Measurements from ENCODE around the gene CASZ1. TPM values are rescaled to one million over a fixed set of nuclear protein-coding genes. Genes with fewer than 3 reads are reported as not detected.

The CASZ1 gene
- total RNA-seq, 1 donor from 2014 or later: 26.1 TPM

- H3K27ac ChIP-seq (ENCODE audit: low read depth, low read length): no peak overlapping the region
Observed at GRCh38 chr1:10741696-10742095, 54.8 kb downstream of the CASZ1 start.

GRCh38 chr1:10740123-10740522, 56.3 kb downstream of the CASZ1 start:
- no peaks in the 10 kb centered on the region for H3K9me3 ChIP-seq (ENCODE audit: control insufficient read depth in 3 of 3, low read length in 3 of 3)
- H3K4me1 ChIP-seq (ENCODE audit: control insufficient read depth in 3 of 3, insufficient read depth in 3 of 3, low read length in 3 of 3): peaks cover 50 to 67% (median 64%) of the 10 kb centered on the region in 3 donors
- no peak overlapping the region for H3K27ac ChIP-seq (ENCODE audit: low read depth, low read length)
- no peaks in the 10 kb centered on the region for H3K36me3 ChIP-seq (ENCODE audit: control insufficient read depth in 3 of 3, insufficient read depth in 3 of 3, low read length in 3 of 3)
- H3K4me3 ChIP-seq (ENCODE audit: low read length in 3 of 3): no peak overlapping the region
- H3K27me3 ChIP-seq (ENCODE audit: control insufficient read depth in 3 of 3, insufficient read depth in 3 of 3, low read length in 3 of 3): no peaks in the 10 kb centered on the region
- no peak overlapping the region for H3K9ac ChIP-seq (ENCODE audit: low read depth in 1 of 3, low read length in 3 of 3)

More at GRCh38 chr1:10741696-10742095, 54.8 kb downstream of the CASZ1 start:
- H3K4me1 ChIP-seq (ENCODE audit: control insufficient read depth in 3 of 3, insufficient read depth in 3 of 3, low read length in 3 of 3): peaks cover 51 to 67% (median 64%) of the 10 kb centered on the region in 3 donors
- H3K27me3 ChIP-seq (ENCODE audit: control insufficient read depth in 3 of 3, insufficient read depth in 3 of 3, low read length in 3 of 3): no peaks in the 10 kb centered on the region
- H3K9me3 ChIP-seq (ENCODE audit: control insufficient read depth in 3 of 3, low read length in 3 of 3): no peaks in the 10 kb centered on the region
- H3K9ac ChIP-seq (ENCODE audit: low read depth in 1 of 3, low read length in 3 of 3): no peak overlapping the region
- H3K36me3 ChIP-seq (ENCODE audit: control insufficient read depth in 3 of 3, insufficient read depth in 3 of 3, low read length in 3 of 3): no peaks in the 10 kb centered on the region
- no peak overlapping the region for H3K4me3 ChIP-seq (ENCODE audit: low read length in 3 of 3)

GRCh38 chr1:10739589-10739988, 56.9 kb downstream of the CASZ1 start:
- Histone ChIP-seq H3K4me1 (ENCODE audit: control insufficient read depth in 3 of 3, insufficient read depth in 3 of 3, low read length in 3 of 3) (peaks cover 51 to 67% (median 64%) of the 10 kb centered on the region in 3 donors), H3K9me3 (ENCODE audit: control insufficient read depth in 3 of 3, low read length in 3 of 3) (no peaks in the 10 kb centered on the region), H3K27ac (ENCODE audit: low read depth, low read length) (no peak overlapping the region), H3K27me3 (ENCODE audit: control insufficient read depth in 3 of 3, insufficient read depth in 3 of 3, low read length in 3 of 3) (no peaks in the 10 kb centered on the region), H3K36me3 (ENCODE audit: control insufficient read depth in 3 of 3, insufficient read depth in 3 of 3, low read length in 3 of 3) (no peaks in the 10 kb centered on the region), H3K4me3 (ENCODE audit: low read length in 3 of 3) (no peak overlapping the region), H3K9ac (ENCODE audit: low read depth in 1 of 3, low read length in 3 of 3) (peak overlapping the region in 1 of 3 donors; percentile 50)

- no peak overlapping the region for H3K27ac ChIP-seq (ENCODE audit: low read depth, low read length)
- no peaks in the 10 kb centered on the region for H3K36me3 ChIP-seq (ENCODE audit: control insufficient read depth in 3 of 3, insufficient read depth in 3 of 3, low read length in 3 of 3)
- H3K9me3 ChIP-seq (ENCODE audit: control insufficient read depth in 3 of 3, low read length in 3 of 3): no peaks in the 10 kb centered on the region
- H3K27me3 ChIP-seq (ENCODE audit: control insufficient read depth in 3 of 3, insufficient read depth in 3 of 3, low read length in 3 of 3): no peaks in the 10 kb centered on the region
- H3K4me1 ChIP-seq (ENCODE audit: control insufficient read depth in 3 of 3, insufficient read depth in 3 of 3, low read length in 3 of 3): peaks cover 52 to 71% (median 67%) of the 10 kb centered on the region in 3 donors
- H3K4me3 ChIP-seq (ENCODE audit: low read length in 3 of 3): no peak overlapping the region
- H3K9ac ChIP-seq (ENCODE audit: low read depth in 1 of 3, low read length in 3 of 3): peak overlapping the region in 1 of 3 donors; percentile 45
Observed at GRCh38 chr1:10738061-10739058, 58.1 kb downstream of the CASZ1 start.

GRCh38 chr1:10737651-10738050, 58.8 kb downstream of the CASZ1 start:
- H3K4me1 ChIP-seq (ENCODE audit: control insufficient read depth in 3 of 3, insufficient read depth in 3 of 3, low read length in 3 of 3): peaks cover 48 to 78% (median 65%) of the 10 kb centered on the region in 3 donors
- H3K4me3 ChIP-seq (ENCODE audit: low read length in 3 of 3): no peak overlapping the region
- H3K36me3 ChIP-seq (ENCODE audit: control insufficient read depth in 3 of 3, insufficient read depth in 3 of 3, low read length in 3 of 3): no peaks in the 10 kb centered on the region
- H3K27ac ChIP-seq (ENCODE audit: low read depth, low read length): no peak overlapping the region
- no peaks in the 10 kb centered on the region for H3K27me3 ChIP-seq (ENCODE audit: control insufficient read depth in 3 of 3, insufficient read depth in 3 of 3, low read length in 3 of 3)
- H3K9ac ChIP-seq (ENCODE audit: low read depth in 1 of 3, low read length in 3 of 3): peak overlapping the region in 1 of 3 donors; percentile 50
- H3K9me3 ChIP-seq (ENCODE audit: control insufficient read depth in 3 of 3, low read length in 3 of 3): no peaks in the 10 kb centered on the region

- H3K27ac ChIP-seq (ENCODE audit: low read depth, low read length): peak overlapping the region; percentile 75
- H3K4me3 ChIP-seq (ENCODE audit: low read length in 3 of 3): peak overlapping the region in 1 of 3 donors; percentile 7
- peaks cover 48 to 81% (median 63%) of the 10 kb centered on the region in 3 donors for H3K4me1 ChIP-seq (ENCODE audit: control insufficient read depth in 3 of 3, insufficient read depth in 3 of 3, low read length in 3 of 3)
Observed at GRCh38 chr1:10736634-10737586, 59.5 kb downstream of the CASZ1 start.

GRCh38 chr1:10735563-10736305, 60.7 kb downstream of the CASZ1 start:
- Histone ChIP-seq H3K27ac (ENCODE audit: low read depth, low read length) (peak overlapping the region; percentile 75), H3K9ac (ENCODE audit: low read depth in 1 of 3, low read length in 3 of 3) (peak overlapping the region; percentile 3 to 72 (median 45)), H3K4me1 (ENCODE audit: control insufficient read depth in 3 of 3, insufficient read depth in 3 of 3, low read length in 3 of 3) (peaks cover 48 to 77% (median 62%) of the 10 kb centered on the region in 3 donors), H3K27me3 (ENCODE audit: control insufficient read depth in 3 of 3, insufficient read depth in 3 of 3, low read length in 3 of 3) (no peaks in the 10 kb centered on the region), H3K36me3 (ENCODE audit: control insufficient read depth in 3 of 3, insufficient read depth in 3 of 3, low read length in 3 of 3) (no peaks in the 10 kb centered on the region), H3K9me3 (ENCODE audit: control insufficient read depth in 3 of 3, low read length in 3 of 3) (no peaks in the 10 kb centered on the region), H3K4me3 (ENCODE audit: low read length in 3 of 3) (peak overlapping the region in 1 of 3 donors; percentile 29)

More at GRCh38 chr1:10736634-10737586, 59.5 kb downstream of the CASZ1 start:
- Histone ChIP-seq H3K9me3 (ENCODE audit: control insufficient read depth in 3 of 3, low read length in 3 of 3) (no peaks in the 10 kb centered on the region), H3K36me3 (ENCODE audit: control insufficient read depth in 3 of 3, insufficient read depth in 3 of 3, low read length in 3 of 3) (no peaks in the 10 kb centered on the region), H3K9ac (ENCODE audit: low read depth in 1 of 3, low read length in 3 of 3) (peak overlapping the region in 1 of 3 donors; percentile 50), H3K27me3 (ENCODE audit: control insufficient read depth in 3 of 3, insufficient read depth in 3 of 3, low read length in 3 of 3) (no peaks in the 10 kb centered on the region)

- H3K27ac ChIP-seq (ENCODE audit: low read depth, low read length): peak overlapping the region; percentile 75
- H3K9ac ChIP-seq (ENCODE audit: low read depth in 1 of 3, low read length in 3 of 3): peak overlapping the region in 2 of 3 donors; percentile 8 to 72
- peak overlapping the region in 1 of 3 donors; percentile 29 for H3K4me3 ChIP-seq (ENCODE audit: low read length in 3 of 3)
- H3K36me3 ChIP-seq (ENCODE audit: control insufficient read depth in 3 of 3, insufficient read depth in 3 of 3, low read length in 3 of 3): no peaks in the 10 kb centered on the region
- H3K4me1 ChIP-seq (ENCODE audit: control insufficient read depth in 3 of 3, insufficient read depth in 3 of 3, low read length in 3 of 3): peaks cover 48 to 73% (median 61%) of the 10 kb centered on the region in 3 donors
- no peaks in the 10 kb centered on the region for H3K9me3 ChIP-seq (ENCODE audit: control insufficient read depth in 3 of 3, low read length in 3 of 3)
- no peaks in the 10 kb centered on the region for H3K27me3 ChIP-seq (ENCODE audit: control insufficient read depth in 3 of 3, insufficient read depth in 3 of 3, low read length in 3 of 3)
Observed at GRCh38 chr1:10734962-10735544, 61.4 kb downstream of the CASZ1 start.

GRCh38 chr1:10734375-10734774, 62.1 kb downstream of the CASZ1 start:
- H3K4me3 ChIP-seq (ENCODE audit: low read length in 3 of 3): no peak overlapping the region
- H3K9ac ChIP-seq (ENCODE audit: low read depth in 1 of 3, low read length in 3 of 3): peak overlapping the region in 1 of 3 donors; percentile 0
- no peak overlapping the region for H3K27ac ChIP-seq (ENCODE audit: low read depth, low read length)
- H3K9me3 ChIP-seq (ENCODE audit: control insufficient read depth in 3 of 3, low read length in 3 of 3): no peaks in the 10 kb centered on the region
- no peaks in the 10 kb centered on the region for H3K27me3 ChIP-seq (ENCODE audit: control insufficient read depth in 3 of 3, insufficient read depth in 3 of 3, low read length in 3 of 3)
- no peaks in the 10 kb centered on the region for H3K36me3 ChIP-seq (ENCODE audit: control insufficient read depth in 3 of 3, insufficient read depth in 3 of 3, low read length in 3 of 3)
- peaks cover 42 to 69% (median 54%) of the 10 kb centered on the region in 3 donors for H3K4me1 ChIP-seq (ENCODE audit: control insufficient read depth in 3 of 3, insufficient read depth in 3 of 3, low read length in 3 of 3)
